HUES48 (cell line): ENCODE data around the gene COL9A2.

Experiments
- H3K27ac ChIP-seq: one replicate; pipeline ENCODE4 v1.7.0; 2013; ENCODE audit warnings: low read depth, low read length, inconsistent platforms
- H3K27me3 ChIP-seq: 2 replicates; pipeline ENCODE4 v1.6.1; 2013; ENCODE audit warnings: mild to moderate bottlenecking, low read length; ENCODE audit not compliant: control insufficient read depth, insufficient read depth
- H3K36me3 ChIP-seq: 2 replicates; pipeline ENCODE4 v1.6.1; 2013; ENCODE audit warnings: low read length; ENCODE audit not compliant: control insufficient read depth, insufficient read depth
- H3K4me1 ChIP-seq: 2 replicates; pipeline ENCODE4 v1.6.1; 2013; ENCODE audit warnings: mild to moderate bottlenecking, low read length; ENCODE audit not compliant: control insufficient read depth, insufficient read depth
- H3K4me3 ChIP-seq: 2 replicates; pipeline ENCODE4 v1.5.1; 2013; ENCODE audit warnings: mild to moderate bottlenecking, low read depth, low read length
- H3K9ac ChIP-seq: 2 replicates; pipeline ENCODE4 v1.6.1; 2013; ENCODE audit warnings: mild to moderate bottlenecking, low read depth, low read length, moderate library complexity
- H3K9me3 ChIP-seq: 2 replicates; pipeline ENCODE4 v1.6.1; 2013; ENCODE audit warnings: low read length; ENCODE audit not compliant: control insufficient read depth, insufficient read depth

Gene COL9A2

DNA sequence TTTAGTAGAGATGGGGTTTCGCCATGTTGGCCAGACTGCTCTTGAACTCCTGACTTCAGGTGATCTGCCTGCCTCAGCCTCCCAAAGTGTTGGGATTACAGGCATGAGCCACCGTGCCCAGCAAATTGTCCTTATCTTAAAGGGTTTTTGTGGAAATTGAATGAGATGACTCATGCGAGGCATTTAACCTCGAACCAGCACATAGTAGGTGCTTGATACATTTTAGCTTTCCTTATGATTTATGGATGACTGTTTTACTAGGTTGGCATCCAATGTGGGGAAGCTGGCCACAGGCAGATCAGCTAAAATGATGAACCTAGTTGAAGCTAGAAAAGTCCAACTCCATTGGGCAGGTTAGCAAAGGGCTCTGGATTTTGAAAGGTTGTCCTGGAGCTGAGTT lies 1.4 kb upstream of the COL9A2 start:
- H3K36me3 ChIP-seq: no peaks in the 10 kb centered on the region
- no peak overlapping the region for H3K4me3 ChIP-seq
- H3K9me3 ChIP-seq: no peaks in the 10 kb centered on the region
- H3K4me1 ChIP-seq: peaks cover 20% of the 10 kb centered on the region
- H3K9ac ChIP-seq: no peak overlapping the region
- H3K27ac ChIP-seq: no peak overlapping the region
- H3K27me3 ChIP-seq: peaks cover 57% of the 10 kb centered on the region

DNA sequence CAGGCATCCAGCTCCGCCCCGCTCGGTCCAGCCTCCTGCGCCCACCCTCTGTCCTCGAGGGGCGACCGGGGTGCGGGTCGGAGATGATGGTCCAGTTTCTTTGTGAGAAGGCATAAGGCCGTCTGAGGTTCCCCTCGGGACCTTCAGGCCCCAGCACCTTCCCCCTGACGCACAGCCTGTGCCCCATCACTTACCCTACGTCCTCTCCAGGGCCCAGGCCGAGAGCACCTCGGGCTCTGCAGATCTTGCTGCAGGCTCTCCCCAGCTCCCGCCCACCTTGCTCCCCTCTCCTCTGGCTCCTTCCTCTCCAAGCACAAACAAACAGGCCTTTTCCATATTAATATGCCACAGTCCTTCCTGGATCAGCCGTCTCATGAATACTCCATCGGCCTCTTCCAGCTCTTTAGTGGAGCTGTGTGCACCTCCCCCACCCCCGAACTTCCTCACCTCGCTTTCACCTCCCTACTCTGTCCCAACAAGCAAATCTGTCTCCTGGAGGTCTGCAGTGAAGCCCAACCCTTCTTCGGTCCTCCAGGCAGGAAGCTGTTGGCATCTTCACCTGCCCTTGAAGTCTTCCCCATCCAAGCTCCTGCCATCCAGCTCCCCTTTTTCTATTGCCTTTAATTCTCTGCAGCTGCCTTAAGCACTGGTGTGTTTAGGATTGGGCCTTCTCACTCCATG lies 448 bp upstream of the COL9A2 start:
- H3K9ac ChIP-seq: no peak overlapping the region
- H3K27ac ChIP-seq: no peak overlapping the region
- H3K36me3 ChIP-seq: no peaks in the 10 kb centered on the region
- H3K27me3 ChIP-seq: peaks cover 59% of the 10 kb centered on the region
- peaks cover 20% of the 10 kb centered on the region for H3K4me1 ChIP-seq
- no peaks in the 10 kb centered on the region for H3K9me3 ChIP-seq
- peak overlapping the region; percentile 49 for H3K4me3 ChIP-seq

GRCh38 chr1:40315795-40316594 lies 1.1 kb downstream of the COL9A2 start:
- Histone ChIP-seq H3K9ac (no peak overlapping the region), H3K27me3 (peaks cover 59% of the 10 kb centered on the region), H3K4me3 (peak overlapping the region; percentile 49), H3K4me1 (peaks cover 20% of the 10 kb centered on the region), H3K36me3 (no peaks in the 10 kb centered on the region), H3K27ac (no peak overlapping the region), H3K9me3 (no peaks in the 10 kb centered on the region)

DNA sequence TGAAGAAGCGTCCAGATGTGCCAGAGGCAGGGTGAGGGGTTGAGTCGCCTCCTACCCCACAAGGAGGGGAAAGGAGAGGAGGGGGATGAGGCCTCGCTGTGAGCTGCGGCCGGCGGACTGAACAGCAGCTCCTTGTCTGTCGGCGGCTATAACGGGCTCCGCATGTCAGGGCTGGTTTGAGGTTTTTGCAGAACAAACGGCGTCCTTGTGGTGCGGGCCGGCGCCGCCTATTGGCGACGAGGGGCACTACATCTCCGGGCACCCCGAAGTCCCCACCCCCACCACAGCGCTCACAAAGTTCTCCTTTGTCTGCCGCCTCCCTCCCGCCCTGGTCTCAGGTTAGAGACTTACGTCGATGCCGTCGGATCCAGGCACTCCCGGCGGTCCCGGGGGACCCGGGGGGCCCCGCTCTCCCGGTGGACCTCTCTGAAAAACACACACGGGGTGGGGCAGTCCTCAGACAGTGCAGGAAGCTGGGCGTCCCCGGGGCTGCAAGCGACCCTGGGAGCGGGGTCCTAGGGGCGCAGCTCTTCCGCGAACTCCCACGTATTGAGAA lies 1.8 kb downstream of the COL9A2 start:
- H3K9ac ChIP-seq: no peak overlapping the region
- H3K4me1 ChIP-seq: peaks cover 20% of the 10 kb centered on the region
- no peaks in the 10 kb centered on the region for H3K36me3 ChIP-seq
- H3K27me3 ChIP-seq: peaks cover 59% of the 10 kb centered on the region
- H3K9me3 ChIP-seq: no peaks in the 10 kb centered on the region
- peak overlapping the region; percentile 72 for H3K27ac ChIP-seq
- H3K4me3 ChIP-seq: peak overlapping the region; percentile 49

DNA sequence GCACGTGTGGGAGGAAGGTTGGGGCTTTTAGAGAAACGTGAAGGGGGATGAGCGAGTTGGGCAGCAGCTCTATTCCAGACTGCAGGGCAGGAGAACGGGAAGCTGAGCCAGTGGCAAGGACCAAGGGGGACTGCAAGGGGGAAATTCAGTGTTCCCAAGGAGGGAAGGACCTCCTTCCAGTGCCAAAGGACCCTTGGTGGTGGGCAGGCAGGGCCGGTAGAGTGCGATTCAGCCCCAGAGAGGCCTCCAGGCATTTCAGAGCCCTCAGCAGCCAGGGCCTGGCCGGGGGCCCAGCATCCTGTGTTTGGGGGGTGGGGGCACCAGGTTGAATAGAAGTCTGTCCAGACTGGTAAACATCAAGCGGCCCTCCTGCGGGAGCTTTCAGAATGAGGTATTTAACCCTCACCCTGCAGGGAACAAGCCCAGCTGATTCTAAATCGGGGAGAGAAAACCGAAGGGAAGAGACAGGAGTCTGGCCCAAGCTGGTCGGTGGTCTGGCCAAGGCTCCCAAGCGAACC lies 2.3 kb downstream of the COL9A2 start:
- H3K9ac ChIP-seq: no peak overlapping the region
- H3K27me3 ChIP-seq: peaks cover 59% of the 10 kb centered on the region
- H3K4me3 ChIP-seq: peak overlapping the region; percentile 49

DNA sequence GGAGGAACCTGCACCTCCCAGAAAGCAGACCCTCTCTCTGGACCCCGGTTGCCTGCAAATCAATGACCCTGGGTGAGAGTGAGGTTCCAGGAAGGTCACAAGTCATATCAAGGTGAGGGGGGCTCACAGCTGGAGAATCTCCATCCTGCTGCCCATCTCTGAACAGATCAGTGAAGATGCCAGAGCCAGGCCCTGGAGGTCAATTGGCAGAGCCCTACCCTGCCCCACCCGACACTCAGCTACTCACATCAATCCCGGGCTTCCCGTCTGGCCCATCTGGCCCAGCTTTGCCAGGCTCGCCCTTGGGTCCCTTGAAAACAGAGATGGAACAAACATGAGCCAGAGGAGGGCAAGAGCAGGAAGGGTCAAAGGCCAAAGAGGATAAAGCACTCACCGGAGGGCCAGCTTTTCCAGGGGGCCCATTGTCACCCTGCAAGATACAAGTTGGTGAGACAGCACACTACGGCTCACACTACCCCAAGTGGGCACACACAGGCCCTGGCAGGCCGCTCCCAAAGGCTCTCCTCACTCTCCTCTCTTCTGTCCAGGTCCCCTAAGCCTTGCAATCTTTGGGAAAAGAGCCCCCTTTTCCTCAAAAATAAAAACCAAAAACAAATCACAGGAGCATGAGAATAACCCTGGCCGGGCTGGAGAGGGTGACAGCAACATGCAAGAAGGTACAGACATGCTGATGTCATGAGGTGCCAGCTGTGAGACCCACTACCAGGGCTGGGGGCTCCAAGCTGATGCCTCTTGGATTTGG lies 2.9 kb downstream of the COL9A2 start:
- no peak overlapping the region for H3K9ac ChIP-seq
- peaks cover 20% of the 10 kb centered on the region for H3K4me1 ChIP-seq
- H3K27ac ChIP-seq: no peak overlapping the region
- no peak overlapping the region; the same call in 1 of the 2 replicates for H3K4me3 ChIP-seq
- peaks cover 55% of the 10 kb centered on the region for H3K27me3 ChIP-seq
- H3K36me3 ChIP-seq: no peaks in the 10 kb centered on the region
- no peaks in the 10 kb centered on the region for H3K9me3 ChIP-seq

More for the DNA sequence above, 2.3 kb downstream of the COL9A2 start:
- Histone ChIP-seq H3K4me1 (peaks cover 20% of the 10 kb centered on the region), H3K36me3 (no peaks in the 10 kb centered on the region), H3K9me3 (no peaks in the 10 kb centered on the region), H3K27ac (peak overlapping the region; percentile 72)

GRCh38 chr1:40313329-40313957 lies 3.6 kb downstream of the COL9A2 start:
- H3K36me3 ChIP-seq: no peaks in the 10 kb centered on the region
- H3K9me3 ChIP-seq: no peaks in the 10 kb centered on the region
- peaks cover 48% of the 10 kb centered on the region for H3K27me3 ChIP-seq
- peaks cover 20% of the 10 kb centered on the region for H3K4me1 ChIP-seq
- no peak overlapping the region for H3K4me3 ChIP-seq
- H3K27ac ChIP-seq: no peak overlapping the region
- no peak overlapping the region for H3K9ac ChIP-seq

- Histone ChIP-seq H3K9me3 (no peaks in the 10 kb centered on the region), H3K9ac (no peak overlapping the region), H3K4me1 (peaks cover 16% of the 10 kb centered on the region), H3K4me3 (no peak overlapping the region), H3K27me3 (peaks cover 40% of the 10 kb centered on the region), H3K27ac (no peak overlapping the region), H3K36me3 (no peaks in the 10 kb centered on the region)
These were observed 4.6 kb downstream of the COL9A2 start for GRCh38 chr1:40312238-40313205.

DNA sequence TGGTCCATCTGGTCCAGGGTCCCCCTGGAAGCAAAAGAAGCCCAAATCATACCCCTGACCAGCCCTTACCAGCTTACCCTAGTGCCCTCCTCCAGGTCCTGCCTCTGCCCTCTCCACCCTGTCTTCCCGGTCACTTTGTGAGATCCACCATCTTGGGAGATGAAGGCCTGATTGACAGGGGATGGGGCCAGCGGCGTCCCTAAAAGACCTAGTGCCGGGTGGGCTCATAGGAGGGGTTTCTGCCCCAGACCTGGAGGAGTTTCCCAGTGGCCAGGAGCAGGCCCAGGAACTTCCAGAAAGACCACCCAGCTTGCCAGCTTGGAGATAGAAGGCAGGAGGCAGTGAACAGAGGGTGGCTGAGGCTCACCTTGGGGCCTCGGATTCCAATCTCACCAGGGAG lies 5.4 kb downstream of the COL9A2 start:
- Histone ChIP-seq H3K36me3 (no peaks in the 10 kb centered on the region), H3K4me1 (peaks cover 13% of the 10 kb centered on the region), H3K4me3 (no peak overlapping the region), H3K9ac (no peak overlapping the region), H3K27ac (no peak overlapping the region), H3K9me3 (no peaks in the 10 kb centered on the region), H3K27me3 (peaks cover 32% of the 10 kb centered on the region)
